Kidney (tissue), 14 donors: Measurements from ENCODE around the gene UBE2J2. TPM values are rescaled to one million over a fixed set of nuclear protein-coding genes. Genes with fewer than 3 reads are reported as not detected.

Source experiments
- DNase-seq, 5 donors: peaks; one replicate each; pipeline ENCODE4 v3.0.0-alpha.2; 2013 to 2020
- FAIRE-seq: peaks from 2 replicates; lab custom pipeline; 2012; peaks lifted over from hg19 to GRCh38; lab: Jason Lieb, UNC
- H3K27ac ChIP-seq, 2 donors: one replicate each; pipeline ENCODE4 v1.7.0; 2013; ENCODE audit warnings: low read depth in 2 of 2, low read length in 2 of 2, inconsistent platforms in 1 of 2
- H3K27me3 ChIP-seq: one replicate; pipeline ENCODE4 v1.7.1; 2013; ENCODE audit warnings: low read length, inconsistent platforms; ENCODE audit not compliant: control insufficient read depth, insufficient read depth
- H3K36me3 ChIP-seq, 3 donors: one replicate each; pipeline versions ENCODE4 v1.7.0 to v1.7.1; 2013; ENCODE audit warnings: low read length in 3 of 3, control low read depth in 1 of 3, inconsistent platforms in 1 of 3; ENCODE audit not compliant: insufficient read depth in 3 of 3, control insufficient read depth in 2 of 3
- H3K4me1 ChIP-seq, 3 donors: one replicate each; pipeline versions ENCODE4 v1.7.0 to v1.7.1; 2013; ENCODE audit warnings: low read length in 3 of 3, inconsistent platforms in 1 of 3, low read depth in 1 of 3; ENCODE audit not compliant: control insufficient read depth in 2 of 3, insufficient read depth in 2 of 3
- H3K4me3 ChIP-seq, 3 donors: one replicate each; pipeline versions ENCODE4 v1.7.0 to v1.8.1; 2013; ENCODE audit warnings: low read length in 3 of 3, control low read depth in 1 of 3, inconsistent platforms in 1 of 3
- H3K9ac ChIP-seq, 3 donors: one replicate each; pipeline versions ENCODE4 v1.7.0 to v1.7.1; 2013; ENCODE audit warnings: low read length in 3 of 3, control low read depth in 1 of 3, inconsistent platforms in 1 of 3
- H3K9me3 ChIP-seq, 3 donors: one replicate each; pipeline versions ENCODE4 v1.7.0 to v1.7.1; 2013; ENCODE audit warnings: low read length in 3 of 3, control low read depth in 1 of 3, inconsistent platforms in 1 of 3; ENCODE audit not compliant: control insufficient read depth in 2 of 3, insufficient read depth in 1 of 3
- CTCF ChIP-seq: IDR thresholded peaks from 3 replicates; pipeline ENCODE4 v1.5.1; 2012; ENCODE audit warnings: mild to moderate bottlenecking, moderate library complexity, borderline replicate concordance; ENCODE audit not compliant: insufficient read depth; ENCODE audit errors: extremely low read depth
- intact Hi-C: fragments of 100-400 bp; cut with DNase I; formaldehyde crosslinking; loops from one replicate; pipeline ENCODE4 v1.11.1; 2022
- polyA plus RNA-seq: library from polyadenylated mRNA; stranded (reverse); fragments of 350-450 nt; fragmentation: Illumina TruSeq; extraction: RNeasy Lipid Tissue Mini Kit (QIAGEN cat#74804); gene quantifications from one replicate; pipeline ENCODE4 v1.2.3, GENCODE V29; 2014; ENCODE audit warnings: low read depth, low replicate concordance; ENCODE audit not compliant: insufficient read depth
- total RNA-seq: library from RNA; stranded (reverse); fragmentation: NEBNext Ultra II Directional; extraction: Animal tissue kit (Norgen Biotek cat#: 25700); gene quantifications from one replicate; pipeline ENCODE4 v1.2.1, GENCODE V29; 2021
- donor health status: control.
- donor health status: control.
- donor health status: control.
- donor health status: control.
- donor health status: control.
- donor health status: DM: yes; HTN: yes; CAD: no.
- donor health status: Normal renal cell carcinoma (clear cell type).

UBE2J2 gene
- total and polyA plus RNA-seq, 2 donors from 2014 or later: 56.6 to 57.4 TPM

- H3K27me3 ChIP-seq: no peaks in the 10 kb centered on the region
- no peak for TF ChIP-seq CTCF
- peaks cover 0 to 25% (median 12%) of the 10 kb centered on the region in 3 donors for H3K4me1 ChIP-seq
- no peak overlapping the region for H3K4me3 ChIP-seq
- intact Hi-C loops: loop anchor here (10.0 kb wide), 1 partner anchor 109 kb away; no protein-coding TSS in a partner anchor
- FAIRE-seq: no peak
- no peak overlapping the region for H3K9ac ChIP-seq
- H3K9me3 ChIP-seq: no peaks in the 10 kb centered on the region
- no peak for DNase-seq
- H3K36me3 ChIP-seq: peaks cover 0 to 3% (median 0%) of the 10 kb centered on the region in 3 donors
- no peak overlapping the region for H3K27ac ChIP-seq
Observed at GRCh38 chr1:1233567-1233892, 40.1 kb downstream of the UBE2J2 start.

GRCh38 chr1:1232796-1233566, 40.7 kb downstream of the UBE2J2 start:
- Histone ChIP-seq H3K4me3 (peak overlapping the region in 1 of 3 donors; percentile 25), H3K9ac (no peak overlapping the region), H3K9me3 (no peaks in the 10 kb centered on the region), H3K36me3 (peaks cover 0 to 6% (median 0%) of the 10 kb centered on the region in 3 donors), H3K4me1 (peaks cover 0 to 25% (median 12%) of the 10 kb centered on the region in 3 donors), H3K27me3 (no peaks in the 10 kb centered on the region), H3K27ac (no peak overlapping the region)
- intact Hi-C loops: loop anchor here (10.0 kb wide), 1 partner anchor 108 kb away; no protein-coding TSS in a partner anchor
- DNase-seq (peak in 1 of 5 donors; percentile 74), FAIRE-seq (no peak)
- TF ChIP-seq CTCF: no peak

GRCh38 chr1:1232208-1232795, 41.4 kb downstream of the UBE2J2 start, which contains the start of gene B3GALT6:
Gene B3GALT6, plus strand, starts transcription at chr1:1232237. Its CDS starts 42 bp downstream, at chr1:1232279.
- peaks cover 0 to 25% (median 12%) of the 10 kb centered on the region in 3 donors for H3K4me1 ChIP-seq
- peak within 1 kb of the TSS; percentile 79 to 98 (median 93) for H3K4me3 ChIP-seq
- TF ChIP-seq CTCF: no peak
- peak within 1 kb of the TSS; percentile 69 to 82 for H3K27ac ChIP-seq
- H3K9ac ChIP-seq: peak within 1 kb of the TSS; percentile 48 to 99 (median 85)
- intact Hi-C loops: loop anchor here (10.0 kb wide), 1 partner anchor 108 kb away; no protein-coding TSS in a partner anchor
- no peaks in the 10 kb centered on the region for H3K27me3 ChIP-seq
- peaks cover 0 to 6% (median 6%) of the 10 kb centered on the region in 3 donors for H3K36me3 ChIP-seq
- FAIRE-seq (no peak), DNase-seq (peak in 3 of 5 donors; percentile 35 to 82 (median 79))
- no peaks in the 10 kb centered on the region for H3K9me3 ChIP-seq
